HEK293T (cell line): ENCODE results near the gene CCDC7.

Experiments
- CTCF ChIA-PET: fragments of 350-600 bp; formaldehyde crosslinking; extraction: SDS; loops from one replicate; lab custom pipeline; 2021; ENCODE audit warnings: antibody characterized with exemption, inconsistent platforms; lab: Yijun Ruan, JAX
- POLR2A ChIA-PET: fragments of 350-600 bp; formaldehyde crosslinking; extraction: SDS; loops from one replicate; lab custom pipeline; 2020; ENCODE audit warnings: antibody characterized with exemption, inconsistent platforms; lab: Yijun Ruan, JAX
- DNase-seq: peaks from one replicate; pipeline ENCODE4 v3.0.0; 2012; ENCODE audit warnings: mixed read lengths; ENCODE audit errors: extremely low spot score
- ARNT ChIP-seq: fragments of 450-650 bp; IDR thresholded peaks from 2 replicates; pipeline ENCODE4 v1.6.1; 2017; ENCODE audit warnings: mild to moderate bottlenecking
- BHLHE40 ChIP-seq: fragments of 450-650 bp; IDR thresholded peaks from 2 replicates; pipeline ENCODE4 v1.6.1; 2016; ENCODE audit warnings: mild to moderate bottlenecking, moderate library complexity, borderline replicate concordance
- CTBP1 ChIP-seq: fragments of 450-650 bp; IDR thresholded peaks from 2 replicates; pipeline ENCODE4 v1.6.1; 2016; ENCODE audit warnings: borderline replicate concordance
- ELF4 ChIP-seq: fragments of 450-650 bp; IDR thresholded peaks from 2 replicates; pipeline ENCODE4 v1.6.1; 2017; ENCODE audit warnings: antibody characterized with exemption
- FOXA1 ChIP-seq: fragments of 450-650 bp; IDR thresholded peaks from 2 replicates; pipeline ENCODE4 v1.6.1; 2016; ENCODE audit warnings: mild to moderate bottlenecking
- FOXK2 ChIP-seq: fragments of 450-650 bp; IDR thresholded peaks from 2 replicates; pipeline ENCODE4 v1.6.1; 2016; ENCODE audit warnings: mild to moderate bottlenecking
- FOXM1 ChIP-seq: fragments of 450-650 bp; IDR thresholded peaks from 2 replicates; pipeline ENCODE4 v1.6.1; 2017; ENCODE audit warnings: mild to moderate bottlenecking, borderline replicate concordance
- HDGF ChIP-seq: fragments of 450-650 bp; IDR thresholded peaks from 2 replicates; pipeline ENCODE4 v1.6.1; 2017; ENCODE audit warnings: antibody characterized with exemption, borderline replicate concordance
- L3MBTL2 ChIP-seq: fragments of 450-650 bp; conservative IDR thresholded peaks from 2 replicates; pipeline ENCODE4 v1.6.1; 2016; ENCODE audit warnings: mild to moderate bottlenecking
- LEF1 ChIP-seq: fragments of 450-650 bp; IDR thresholded peaks from 2 replicates; pipeline ENCODE4 v1.6.1; 2017; ENCODE audit warnings: mild to moderate bottlenecking, borderline replicate concordance
- NFRKB ChIP-seq: fragments of 450-650 bp; IDR thresholded peaks from 2 replicates; pipeline ENCODE4 v1.6.1; 2016; ENCODE audit warnings: mild to moderate bottlenecking, moderate library complexity
- SP1 ChIP-seq: fragments of 450-650 bp; IDR thresholded peaks from 2 replicates; pipeline ENCODE4 v1.6.1; 2017
- SUZ12 ChIP-seq: fragments of 450-650 bp; IDR thresholded peaks from 2 replicates; pipeline ENCODE4 v1.6.1; 2016; ENCODE audit warnings: mild to moderate bottlenecking
- TARDBP ChIP-seq: fragments of 450-650 bp; IDR thresholded peaks from 2 replicates; pipeline ENCODE4 v1.6.1; 2016
- ZNF384 ChIP-seq: fragments of 450-650 bp; IDR thresholded peaks from 2 replicates; pipeline ENCODE4 v1.6.1; 2016
- TF ChIP-seq, protein P1 (sequence below): fragments of 450-650 bp; IDR thresholded peaks from 2 replicates; pipeline ENCODE4 v1.6.1; 2016

Gene CCDC7

GRCh38 chr10:32877915-32878314, 432.0 kb downstream of the CCDC7 start:
- ChIA-PET POLR2A (no interaction called here), CTCF (no interaction called here)
- DNase-seq: no peak
- TF ChIP-seq CTBP1 (no peak), SP1 (no peak), NFRKB (no peak), HDGF (no peak), FOXM1 (no peak)

- ChIA-PET CTCF (no interaction called here), POLR2A (no interaction called here)
- TF ChIP-seq SUZ12: no peak
- no peak for TF ChIP-seq SP1
- TF ChIP-seq HDGF: no peak
- no peak for TF ChIP-seq BHLHE40
- no peak for TF ChIP-seq LEF1
- no peak for DNase-seq
Observed at GRCh38 chr10:32878646-32879045, 432.7 kb downstream of the CCDC7 start.

DNA sequence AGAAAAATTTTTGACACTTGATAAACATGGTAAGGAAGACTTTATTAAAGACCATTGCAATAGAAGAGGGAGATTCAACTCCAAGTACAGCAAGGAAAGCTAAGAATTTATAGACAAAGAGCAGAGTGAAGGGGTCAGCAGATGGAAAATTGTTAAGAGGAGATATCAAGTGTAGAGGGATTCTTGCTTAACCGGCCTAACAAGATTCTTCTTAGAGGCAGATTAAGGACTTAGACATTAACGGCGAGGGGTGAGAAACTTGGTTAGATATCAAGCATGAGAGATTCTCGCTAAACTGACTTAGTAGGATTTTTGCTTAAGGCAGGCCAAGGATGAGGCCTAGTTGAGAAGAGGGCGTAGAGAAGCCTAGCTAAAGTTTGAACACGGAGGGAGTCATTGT, 436.1 kb downstream of the CCDC7 start:
- ChIA-PET POLR2A (interaction anchor here (0.6 kb wide), 1 partner anchor 38 kb away, joined by 3 read pairs; no protein-coding TSS in a partner anchor), CTCF (no interaction called here)
- TF ChIP-seq FOXA1 (no peak), CTBP1 (no peak), HDGF (no peak), NFRKB (no peak), ELF4 (no peak)

DNA sequence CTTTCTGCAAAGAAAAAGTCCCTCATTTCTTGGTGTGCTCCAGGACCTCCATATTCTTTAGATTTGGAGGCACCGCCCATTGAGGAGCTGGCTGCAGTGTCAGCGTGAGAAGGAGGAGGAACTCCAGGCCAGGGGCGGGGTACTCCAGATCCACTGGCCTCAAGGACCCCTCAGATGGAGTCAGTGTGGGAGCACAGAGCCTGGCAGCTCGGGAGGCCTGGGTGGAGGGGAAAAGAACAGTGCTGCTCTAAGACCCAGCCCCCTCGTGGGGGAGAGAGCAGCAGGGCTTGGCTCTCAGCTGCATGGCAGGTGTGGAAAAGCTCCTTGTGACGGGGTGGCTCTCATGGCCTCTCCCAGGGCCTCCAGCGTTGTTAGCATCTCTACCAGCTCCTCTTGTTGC, 441.5 kb downstream of the CCDC7 start:
- CTCF ChIA-PET: no interaction called here
- DNase-seq: no peak
- POLR2A ChIA-PET: no interaction called here
- TF ChIP-seq TARDBP: no peak
- TF ChIP-seq FOXK2: no peak
- no peak for TF ChIP-seq CTBP1
- TF ChIP-seq SUZ12: no peak
- no peak for TF ChIP-seq BHLHE40
- no peak for TF ChIP-seq ARNT
- no peak for TF ChIP-seq SP1
- no peak for TF ChIP-seq NFRKB
- TF ChIP-seq ZNF384: no peak

More for the DNA sequence above, 436.1 kb downstream of the CCDC7 start:
- no peak for DNase-seq

DNA sequence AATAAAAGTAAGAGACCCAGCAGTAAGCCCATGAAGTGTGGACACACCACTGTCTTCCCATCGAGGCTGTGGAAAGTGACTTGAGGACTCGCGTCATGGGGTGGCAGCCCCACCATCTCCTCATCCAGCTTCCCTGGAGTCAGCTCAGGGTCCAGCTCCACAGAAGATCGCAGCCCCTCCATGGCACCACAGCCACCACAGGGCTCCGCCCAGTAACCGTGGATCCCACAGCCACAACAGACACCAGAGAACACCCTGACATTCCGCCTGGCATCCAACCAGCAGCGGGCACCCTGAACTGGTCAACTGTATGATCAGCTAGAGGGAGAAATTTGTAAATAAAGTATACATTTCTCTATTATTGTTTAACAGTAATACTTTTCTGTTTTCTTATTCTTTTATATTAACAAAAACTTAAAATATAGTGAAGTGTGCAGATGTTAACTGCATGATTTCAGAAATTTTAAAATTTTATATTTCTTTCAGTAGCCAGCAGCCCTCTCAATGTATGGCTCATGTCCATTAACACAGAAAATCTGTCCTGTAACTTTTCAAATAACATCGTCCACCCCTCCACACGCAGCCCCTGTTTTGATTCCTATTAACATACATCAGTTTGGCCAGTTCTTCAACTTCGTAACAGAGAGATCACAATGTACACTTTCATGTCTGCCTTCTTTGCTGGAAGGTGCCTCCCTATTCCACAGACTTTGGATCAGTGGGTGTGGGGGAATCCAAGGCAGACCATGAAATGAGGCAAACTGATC, 442.4 kb downstream of the CCDC7 start:
- CTCF ChIA-PET: no interaction called here
- POLR2A ChIA-PET: no interaction called here
- TF ChIP-seq FOXA1: no peak
- no peak for TF ChIP-seq NFRKB
- TF ChIP-seq FOXM1: no peak
- no peak for TF ChIP-seq L3MBTL2
- no peak for DNase-seq

DNA sequence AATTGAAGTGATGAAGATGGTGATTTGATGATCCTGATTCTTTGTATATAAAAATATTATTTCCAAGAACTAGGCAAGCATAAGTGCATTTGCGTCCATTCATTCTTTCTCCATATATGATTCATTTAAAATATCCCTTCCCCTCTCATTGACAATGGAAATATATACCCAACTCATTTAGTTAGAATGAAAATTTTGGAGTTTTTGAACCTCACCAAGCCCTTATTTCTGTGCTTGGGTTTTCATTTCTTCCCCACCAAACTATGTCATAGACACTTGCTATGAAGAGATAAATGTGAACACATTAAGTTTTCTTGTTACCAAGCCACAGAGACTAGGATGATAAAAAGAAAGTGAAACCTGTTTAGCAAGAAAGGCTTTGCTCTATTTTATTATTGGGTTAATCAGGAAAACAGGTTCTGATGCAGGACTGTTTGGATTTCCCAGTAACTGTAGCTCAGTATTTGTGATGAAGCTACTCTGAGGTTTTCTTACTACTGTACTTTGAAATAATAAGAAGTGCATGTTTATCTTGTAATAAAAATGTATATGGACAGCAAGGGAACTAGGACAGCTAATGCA, 443.8 kb downstream of the CCDC7 start:
- CTCF ChIA-PET: no interaction called here
- no peak for DNase-seq
- POLR2A ChIA-PET: no interaction called here

DNA sequence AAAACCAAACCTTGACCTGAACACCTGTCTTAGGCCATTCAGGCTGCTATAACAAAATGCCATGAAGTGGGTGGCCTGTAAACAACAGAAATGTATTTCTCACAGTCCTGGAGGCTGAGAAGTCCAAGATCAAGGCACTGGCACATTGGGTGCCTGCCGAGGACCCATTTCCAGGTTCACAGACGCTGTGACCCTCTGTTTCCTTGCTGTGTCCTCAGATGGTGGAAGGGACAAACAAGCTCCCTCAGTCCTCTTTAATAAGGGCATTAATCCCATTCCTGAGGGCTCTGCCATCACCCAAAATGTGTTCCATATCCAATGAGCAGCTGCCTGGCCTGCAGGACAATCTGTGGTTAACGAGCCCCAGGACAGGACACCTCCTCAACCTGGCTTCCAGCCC, 444.5 kb downstream of the CCDC7 start:
- DNase-seq: no peak
- ChIA-PET POLR2A (no interaction called here), CTCF (no interaction called here)
- TF ChIP-seq ZNF384 (no peak), HDGF (no peak), FOXA1 (no peak), CTBP1 (no peak), SUZ12 (no peak), FOXK2 (no peak), BHLHE40 (no peak), TARDBP (no peak), SP1 (no peak), LEF1 (no peak), FOXM1 (no peak)
- TF ChIP-seq, protein P1, sequence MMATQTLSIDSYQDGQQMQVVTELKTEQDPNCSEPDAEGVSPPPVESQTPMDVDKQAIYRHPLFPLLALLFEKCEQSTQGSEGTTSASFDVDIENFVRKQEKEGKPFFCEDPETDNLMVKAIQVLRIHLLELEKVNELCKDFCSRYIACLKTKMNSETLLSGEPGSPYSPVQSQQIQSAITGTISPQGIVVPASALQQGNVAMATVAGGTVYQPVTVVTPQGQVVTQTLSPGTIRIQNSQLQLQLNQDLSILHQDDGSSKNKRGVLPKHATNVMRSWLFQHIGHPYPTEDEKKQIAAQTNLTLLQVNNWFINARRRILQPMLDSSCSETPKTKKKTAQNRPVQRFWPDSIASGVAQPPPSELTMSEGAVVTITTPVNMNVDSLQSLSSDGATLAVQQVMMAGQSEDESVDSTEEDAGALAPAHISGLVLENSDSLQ: no peak

More for the DNA sequence above, 443.8 kb downstream of the CCDC7 start:
- no peak for TF ChIP-seq HDGF
- TF ChIP-seq ARNT: no peak

DNA sequence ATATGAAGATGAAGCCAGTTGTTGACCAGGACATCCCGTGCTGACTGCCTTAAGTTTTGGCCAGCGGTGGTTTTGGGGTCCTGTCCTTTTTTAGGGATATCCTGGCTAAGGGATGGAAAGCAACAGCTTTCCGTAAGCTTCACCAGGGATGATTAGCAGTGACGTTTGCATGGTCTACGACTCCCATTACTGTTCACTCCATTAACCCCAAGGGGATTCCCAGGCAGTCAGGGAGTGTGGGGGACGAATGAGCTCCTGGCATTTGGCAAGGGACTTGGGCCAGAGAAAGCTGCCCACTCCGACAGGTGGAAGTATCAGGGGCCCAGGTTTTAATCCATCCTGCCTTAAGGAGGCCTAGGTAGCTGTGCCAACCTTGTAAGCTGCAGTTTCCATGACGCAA, 445.3 kb downstream of the CCDC7 start:
- TF ChIP-seq TARDBP: no peak
- TF ChIP-seq FOXA1: no peak
- no peak for TF ChIP-seq FOXK2
- TF ChIP-seq SUZ12: no peak
- no peak for TF ChIP-seq LEF1
- POLR2A ChIA-PET: no interaction called here
- no peak for DNase-seq
- CTCF ChIA-PET: no interaction called here
